Epidermal melanocyte (primary cell): ENCODE results near the gene CENPL.
"Not testable (repeated sequence)": the region's sequence is repeated elsewhere in the genome, so short reads cannot be mapped to it uniquely, and the experiment has no call there.

Source experiments
- DNase-seq: peaks from one replicate; pipeline ENCODE4 v3.0.0; 2011; ENCODE audit warnings: low spot score; ENCODE audit not compliant: insufficient read length

The CENPL gene

GRCh38 chr1:173857363-173857917 lies 32.8 kb upstream of the CENPL start:
- DNase-seq, result no peak

GRCh38 chr1:173856903-173857302 lies 32.2 kb upstream of the CENPL start:
- DNase-seq, result no peak

GRCh38 chr1:173856014-173856413 lies 31.3 kb upstream of the CENPL start:
- no peak for DNase-seq

GRCh38 chr1:173853074-173853473 lies 28.4 kb upstream of the CENPL start:
- DNase-seq, result no peak

- no peak for DNase-seq
Observed at GRCh38 chr1:173852105-173852504, 27.4 kb upstream of the CENPL start.

GRCh38 chr1:173832748-173833147 lies 8.1 kb upstream of the CENPL start:
- DNase-seq, result no peak

GRCh38 chr1:173827611-173828010 lies 2.9 kb upstream of the CENPL start:
- no peak for DNase-seq

GRCh38 chr1:173823781-173824314 lies 835 bp downstream of the CENPL start:
- no peak for DNase-seq

GRCh38 chr1:173821680-173822079 lies 3.0 kb downstream of the CENPL start:
- DNase-seq, result no peak

- DNase-seq, result no peak
Observed at GRCh38 chr1:173818459-173818858, 6.2 kb downstream of the CENPL start.

GRCh38 chr1:173813654-173814053 lies 11.0 kb downstream of the CENPL start:
- DNase-seq, result not testable (repeated sequence)

GRCh38 chr1:173802961-173803360 lies 21.7 kb downstream of the CENPL start:
- no peak for DNase-seq

GRCh38 chr1:173799995-173800394 lies 24.7 kb downstream of the CENPL start:
- not testable (repeated sequence) for DNase-seq

- DNase-seq, result no peak
Observed at GRCh38 chr1:173798078-173798477, 26.6 kb downstream of the CENPL start.

GRCh38 chr1:173789841-173790240 lies 34.8 kb downstream of the CENPL start:
- DNase-seq, result no peak

- no peak for DNase-seq
Observed at GRCh38 chr1:173784997-173785396, 39.7 kb downstream of the CENPL start.

GRCh38 chr1:173779936-173780335 lies 44.7 kb downstream of the CENPL start:
- no peak for DNase-seq

- no peak for DNase-seq
Observed at GRCh38 chr1:173775578-173776226, 49.0 kb downstream of the CENPL start.

- DNase-seq, result no peak
Observed at GRCh38 chr1:173771560-173771959, 53.1 kb downstream of the CENPL start.

- DNase-seq, result not testable (repeated sequence)
Observed at GRCh38 chr1:173770330-173770729, 54.4 kb downstream of the CENPL start.

GRCh38 chr1:173768827-173769226 lies 55.9 kb downstream of the CENPL start:
- no peak for DNase-seq

GRCh38 chr1:173768206-173768605 lies 56.5 kb downstream of the CENPL start:
- no peak for DNase-seq

- DNase-seq, result not testable (repeated sequence)
Observed at GRCh38 chr1:173764331-173764730, 60.4 kb downstream of the CENPL start.
